ENCODE data around the gene LCMT2.
"Not testable (repeated sequence)": the region's sequence is repeated elsewhere in the genome, so short reads cannot be mapped to it uniquely, and the experiment has no call there.

The LCMT2 gene

GRCh38 chr15:43314171-43314570 lies 16.2 kb downstream of the LCMT2 start:
- DNase-seq: no peak

GRCh38 chr15:43312378-43312777 lies 18.0 kb downstream of the LCMT2 start:
- DNase-seq: no peak

- no peak for DNase-seq
These were observed 28.1 kb downstream of the LCMT2 start, which contains the start of gene TGM7 for GRCh38 chr15:43302205-43302817. Gene TGM7 (minus strand): TSS chr15:43302255.

- no peak for DNase-seq
These were observed 30.5 kb downstream of the LCMT2 start for GRCh38 chr15:43299884-43300283.

- no peak for DNase-seq
These were observed 31.0 kb downstream of the LCMT2 start for GRCh38 chr15:43299411-43299810.

DNA sequence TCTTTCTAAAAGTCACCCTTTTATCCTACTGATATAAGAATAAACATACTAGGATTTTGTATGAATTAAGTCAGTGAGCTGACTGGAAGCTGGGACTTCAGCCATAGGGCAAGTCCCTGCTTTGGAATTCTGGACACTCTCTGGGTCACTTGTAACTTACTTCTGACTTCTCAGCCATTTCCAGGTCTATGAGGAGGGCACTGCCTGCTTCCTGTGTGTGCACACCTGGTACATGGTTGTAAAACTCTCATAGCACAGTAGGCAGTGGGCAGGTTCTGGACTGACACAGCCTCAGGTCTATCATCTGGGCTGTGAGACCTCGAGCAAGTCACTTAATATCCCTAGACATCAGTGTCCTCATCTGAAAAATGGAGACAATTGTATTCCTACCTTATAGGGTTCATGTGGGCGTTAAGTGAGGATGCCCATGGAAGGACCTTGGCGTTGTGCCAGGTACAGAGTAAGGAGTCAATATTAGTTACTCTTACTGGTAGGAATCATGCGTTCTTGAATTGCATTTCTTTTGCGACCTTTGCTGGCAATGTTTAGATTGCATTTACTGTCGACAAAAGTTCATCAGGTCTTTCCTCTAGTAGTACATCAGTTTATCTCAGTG lies 36.2 kb downstream of the LCMT2 start:
- DNase-seq: no peak

GRCh38 chr15:43293432-43293831 lies 36.9 kb downstream of the LCMT2 start:
- DNase-seq: no peak

DNA sequence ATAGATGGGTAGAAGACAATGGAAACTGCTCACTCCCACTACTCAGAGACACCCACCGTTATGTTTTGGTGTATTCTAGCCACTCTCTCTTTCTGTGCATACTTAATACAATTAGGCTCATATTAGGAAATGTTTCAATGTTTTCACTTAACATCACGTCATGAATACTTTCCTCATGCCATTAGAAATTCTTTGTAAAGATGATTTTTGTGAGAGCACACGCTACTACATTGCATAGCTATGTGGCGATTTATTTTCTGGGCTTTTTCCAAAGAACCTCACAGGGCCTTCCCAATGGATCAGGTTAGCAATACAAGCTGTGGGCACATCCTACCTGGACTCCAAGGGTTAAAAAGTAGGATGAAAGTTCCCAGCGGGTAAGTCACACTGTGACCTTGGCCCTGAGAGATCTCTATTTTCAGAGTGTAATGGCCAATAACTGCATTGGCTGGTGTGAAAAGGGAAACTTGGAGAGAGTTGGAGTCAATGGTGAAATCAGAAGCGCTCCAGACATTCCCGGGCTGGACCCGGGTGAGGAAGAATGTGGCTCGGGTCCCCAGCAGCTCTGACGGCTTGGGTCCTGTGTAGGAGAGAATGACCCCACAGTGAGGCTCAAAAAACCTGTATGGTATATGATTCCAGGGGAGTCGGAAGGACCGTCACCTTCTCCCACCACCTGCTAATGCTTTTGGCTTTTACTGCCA lies 37.8 kb downstream of the LCMT2 start:
- DNase-seq: no peak

- not testable (repeated sequence) for DNase-seq
These were observed 40.7 kb downstream of the LCMT2 start for GRCh38 chr15:43289656-43290055.

DNA sequence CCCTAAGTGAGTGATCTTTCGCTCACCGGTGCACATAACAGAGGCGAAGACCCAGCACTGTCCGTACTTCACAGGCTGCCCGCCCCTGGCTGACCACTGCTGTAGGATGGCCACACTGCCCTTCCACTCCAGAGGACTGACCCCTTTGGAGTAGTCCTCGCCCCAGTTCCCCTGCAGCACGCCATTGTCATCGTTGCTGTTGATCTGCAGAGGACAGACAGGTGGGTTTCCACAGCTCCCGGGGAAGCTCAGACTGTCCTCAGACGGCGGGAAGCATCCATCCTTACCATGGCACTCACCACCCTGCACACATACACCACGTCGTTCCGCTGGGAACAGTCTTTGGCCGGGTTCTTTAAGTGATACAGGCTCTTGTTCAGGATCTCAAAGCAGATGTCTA lies 43.1 kb downstream of the LCMT2 start:
- DNase-seq: no peak

DNA sequence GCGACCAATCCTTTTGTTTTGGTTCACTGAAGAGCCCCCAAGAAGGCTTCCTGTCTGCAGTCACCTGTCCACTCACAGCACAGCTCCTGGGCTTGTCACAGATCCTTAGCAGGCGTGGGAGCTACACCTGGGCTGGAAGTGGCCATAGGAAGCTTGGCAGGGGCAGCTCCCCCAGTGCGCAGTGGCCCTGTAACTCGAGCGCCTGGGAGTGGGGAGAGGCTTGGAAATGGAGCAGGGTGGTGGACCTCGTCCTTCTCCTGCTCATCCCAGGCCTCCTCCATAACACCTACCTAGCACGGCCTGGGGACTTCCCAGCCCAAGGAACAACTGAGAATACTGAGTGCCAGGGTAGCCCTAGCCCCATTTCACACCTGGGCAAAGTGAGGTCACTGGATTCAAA lies 44.3 kb downstream of the LCMT2 start:
- no peak for DNase-seq

GRCh38 chr15:43285609-43286037 lies 44.8 kb downstream of the LCMT2 start:
- DNase-seq: peak in 1 of 4 experiments; percentile 16

DNA sequence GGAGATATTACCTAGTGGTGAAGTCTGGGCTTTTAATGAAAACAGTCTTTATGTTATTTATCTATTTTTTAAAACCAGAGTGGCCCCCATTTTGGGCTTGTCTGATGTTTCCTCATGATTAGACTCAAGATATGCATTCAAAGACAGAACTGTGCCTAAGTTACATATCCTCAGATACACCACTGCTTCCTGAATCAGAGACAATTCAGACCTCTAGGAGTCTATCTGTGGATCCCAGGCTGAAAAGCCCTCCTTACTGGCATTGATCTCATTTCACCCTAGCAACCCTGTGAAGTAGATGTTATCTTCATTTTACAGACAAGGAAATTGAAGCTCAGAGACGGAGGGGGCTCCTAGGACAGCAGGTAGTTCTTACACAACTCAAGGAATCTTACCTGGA lies 46.8 kb downstream of the LCMT2 start:
- no peak for DNase-seq

DNA sequence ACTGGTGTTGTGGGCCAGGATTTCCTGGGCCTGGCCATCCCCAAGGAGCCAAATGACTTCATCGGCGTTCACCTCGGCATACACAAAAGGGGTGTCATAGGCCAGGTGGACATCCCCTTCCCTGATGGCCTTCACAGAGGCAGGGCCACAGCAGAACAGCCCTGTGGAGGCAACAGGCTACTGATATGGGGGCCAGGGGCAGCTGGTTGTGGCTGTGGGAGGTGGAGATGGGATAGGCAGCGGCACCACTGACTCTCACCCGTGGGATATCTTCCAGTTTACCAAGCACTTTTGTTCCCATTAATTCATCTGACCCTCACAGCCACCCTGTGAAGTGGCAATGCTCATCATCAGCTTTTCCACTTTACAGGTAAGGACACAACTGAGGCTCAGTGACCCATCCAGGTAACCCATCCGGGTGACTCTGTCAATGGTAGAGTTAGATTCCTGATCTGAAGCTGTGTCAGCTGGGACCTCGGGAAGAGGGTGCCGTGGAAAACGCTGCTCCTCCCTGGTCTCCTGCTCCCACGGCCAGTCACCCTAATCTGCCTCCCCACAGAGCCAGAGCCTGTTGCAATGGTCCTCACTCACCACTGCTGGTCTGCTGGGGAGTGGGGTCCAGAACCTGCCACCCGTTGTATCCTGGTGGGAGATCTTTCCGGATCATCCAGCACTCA lies 48.3 kb downstream of the LCMT2 start:
- DNase-seq: no peak

- no peak for DNase-seq
These were observed 49.4 kb downstream of the LCMT2 start for GRCh38 chr15:43280996-43281395.

DNA sequence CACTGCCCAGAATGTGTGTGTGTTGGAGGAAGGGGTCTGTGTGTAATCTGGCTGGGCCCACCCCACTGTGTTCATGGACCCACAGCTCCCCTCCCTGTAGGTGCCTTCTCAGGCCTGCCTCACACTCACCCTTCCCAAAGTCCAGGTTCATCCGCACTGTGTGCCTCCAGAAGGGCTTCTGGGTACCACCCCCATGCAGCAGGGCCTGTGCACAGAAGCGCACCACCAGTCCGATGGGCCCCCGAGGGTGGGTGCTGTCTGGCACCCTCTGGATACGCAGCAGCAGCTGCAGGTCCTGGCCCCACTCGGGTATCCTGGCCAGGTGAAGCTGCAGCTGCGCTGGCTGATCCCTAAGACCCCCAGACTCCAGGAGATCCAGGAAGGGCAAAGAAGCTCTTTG lies 50.9 kb downstream of the LCMT2 start:
- no peak for DNase-seq

GRCh38 chr15:43278869-43279268 lies 51.5 kb downstream of the LCMT2 start:
- no peak for DNase-seq

DNA sequence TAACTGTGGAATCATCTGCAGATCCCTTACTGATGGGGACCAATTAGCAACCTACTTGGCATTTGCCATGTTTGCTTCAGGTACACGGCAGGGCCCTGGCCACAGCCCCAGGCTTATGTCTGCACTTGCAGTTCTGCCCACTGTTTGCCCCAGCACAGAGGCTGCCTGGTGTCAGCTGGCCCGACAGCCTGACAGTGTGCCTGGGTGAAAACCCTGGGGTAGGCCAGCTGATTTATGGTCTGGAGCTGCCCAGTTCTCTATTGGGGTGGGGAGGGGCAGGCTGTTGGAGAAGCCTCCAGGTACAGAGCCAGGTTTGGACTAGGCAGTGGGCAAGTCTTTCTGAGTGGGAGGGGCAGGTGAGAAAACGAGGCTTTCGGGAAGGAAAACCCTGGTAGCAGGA lies 52.5 kb downstream of the LCMT2 start:
- DNase-seq: no peak

- DNase-seq: no peak
These were observed 53.0 kb downstream of the LCMT2 start for GRCh38 chr15:43277231-43277823.

DNA sequence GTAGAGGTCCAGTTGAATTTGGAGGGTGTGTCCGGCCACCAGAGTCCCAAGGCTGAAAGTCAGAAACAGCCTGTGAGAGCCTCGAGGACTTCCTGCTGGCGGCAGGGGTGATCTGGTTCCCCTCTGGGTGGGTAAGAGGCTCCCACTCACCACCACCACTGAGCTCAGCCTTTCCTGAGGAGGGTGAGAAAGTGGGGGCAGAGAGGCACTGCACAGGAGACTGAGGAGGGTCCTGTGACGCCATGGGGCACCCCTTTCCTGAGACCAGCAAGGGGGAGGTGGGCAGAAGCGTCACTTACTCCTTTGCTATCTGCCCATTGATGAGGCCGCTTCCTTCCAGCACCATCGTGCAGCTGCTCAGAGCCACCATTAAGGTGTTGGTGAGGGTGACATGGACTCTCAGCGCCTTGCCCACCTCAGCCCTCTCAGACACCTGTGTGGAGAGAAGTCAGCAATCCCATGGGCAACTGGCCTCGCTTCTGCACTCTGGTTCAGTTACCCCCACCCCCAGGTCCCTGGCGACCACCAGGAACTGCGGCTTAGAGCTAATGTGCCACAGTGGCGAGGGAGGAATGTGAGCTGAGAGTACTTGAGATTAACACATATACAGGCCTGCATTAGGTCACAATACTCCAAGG lies 53.7 kb downstream of the LCMT2 start:
- DNase-seq: no peak

DNA sequence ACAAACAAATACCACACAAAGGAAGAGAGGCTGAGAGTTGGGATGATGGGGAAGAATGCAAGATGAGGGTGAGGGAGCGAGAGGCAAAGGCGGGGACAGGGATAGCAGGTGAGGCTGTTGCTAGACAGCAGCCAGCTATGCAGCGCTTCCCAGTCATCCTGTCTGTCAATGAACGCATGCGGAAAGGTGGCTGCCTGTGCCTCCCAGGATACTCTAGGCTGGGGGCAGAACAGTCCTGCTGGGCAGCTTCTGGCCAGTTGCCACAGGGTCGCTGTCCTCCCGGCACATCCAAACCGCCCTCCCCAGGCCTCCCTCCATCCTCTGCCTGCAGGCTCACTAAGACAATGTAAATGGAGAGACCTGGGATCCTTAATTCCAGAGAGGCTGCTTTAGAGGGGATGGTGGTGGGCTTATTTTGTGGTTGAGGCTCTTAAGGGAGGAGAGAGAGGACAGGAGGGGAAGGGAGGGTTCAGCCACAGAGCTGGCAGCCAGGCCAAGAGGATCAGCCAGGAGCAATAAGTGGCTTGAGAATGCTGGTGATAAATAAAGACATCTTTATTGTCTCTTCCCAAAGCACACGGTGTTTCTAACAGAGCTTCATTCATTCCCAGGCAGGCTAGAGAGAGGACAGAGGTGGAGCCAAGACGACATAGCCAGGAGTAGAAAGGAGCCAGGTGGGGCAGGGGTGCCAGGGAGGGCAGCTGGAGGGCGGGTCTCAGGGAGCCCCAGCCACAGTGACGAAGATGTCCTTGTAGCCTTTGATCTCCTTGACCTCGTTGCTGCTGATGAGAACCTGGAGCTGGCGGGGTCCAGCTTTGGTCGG lies 54.4 kb downstream of the LCMT2 start:
- no peak for DNase-seq

DNA sequence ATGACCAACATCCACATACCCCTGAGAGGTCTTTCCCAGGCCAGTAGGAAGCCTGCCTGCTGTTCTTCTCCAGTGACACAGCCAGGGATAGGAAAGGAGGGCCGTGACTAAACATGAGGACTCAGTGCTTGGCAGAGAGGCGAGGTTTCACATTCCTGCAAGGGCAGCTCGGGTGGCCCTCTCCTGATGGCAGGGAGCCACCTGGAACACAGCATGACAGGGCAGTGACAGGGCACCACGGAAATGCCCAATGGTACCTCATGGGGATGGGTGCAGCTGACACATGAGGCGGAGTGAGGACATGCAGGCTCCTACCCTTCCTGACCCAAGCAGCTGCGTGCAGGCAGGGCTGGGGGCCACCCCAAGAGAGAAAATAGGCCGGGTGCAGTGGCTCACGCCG lies 56.2 kb downstream of the LCMT2 start:
- no peak for DNase-seq

All from activated naive CD4-positive, alpha-beta T cell (primary cell).